Body of pancreas (tissue), 4 donors: ENCODE results near the gene IL1A.

Experiments
- POLR2A ChIP-seq, 3 donors: fragments of 450-650 bp; IDR thresholded peaks; one replicate each; pipeline ENCODE4 v1.6.1; 2016; ENCODE audit warnings: antibody characterized with exemption in 3 of 3, mild to moderate bottlenecking in 2 of 3
- TF ChIP-seq, protein P1 (sequence below), 7 experiments: fragments of 450-650 bp in 4 of 7; fragments of 200-600 bp in 3 of 7; sonication (generic) in 3 of 7; IDR thresholded peaks; one replicate each; pipeline ENCODE4 v1.5.1; 2016 to 2019; ENCODE audit warnings: antibody characterized with exemption in 7 of 7

DNA sequence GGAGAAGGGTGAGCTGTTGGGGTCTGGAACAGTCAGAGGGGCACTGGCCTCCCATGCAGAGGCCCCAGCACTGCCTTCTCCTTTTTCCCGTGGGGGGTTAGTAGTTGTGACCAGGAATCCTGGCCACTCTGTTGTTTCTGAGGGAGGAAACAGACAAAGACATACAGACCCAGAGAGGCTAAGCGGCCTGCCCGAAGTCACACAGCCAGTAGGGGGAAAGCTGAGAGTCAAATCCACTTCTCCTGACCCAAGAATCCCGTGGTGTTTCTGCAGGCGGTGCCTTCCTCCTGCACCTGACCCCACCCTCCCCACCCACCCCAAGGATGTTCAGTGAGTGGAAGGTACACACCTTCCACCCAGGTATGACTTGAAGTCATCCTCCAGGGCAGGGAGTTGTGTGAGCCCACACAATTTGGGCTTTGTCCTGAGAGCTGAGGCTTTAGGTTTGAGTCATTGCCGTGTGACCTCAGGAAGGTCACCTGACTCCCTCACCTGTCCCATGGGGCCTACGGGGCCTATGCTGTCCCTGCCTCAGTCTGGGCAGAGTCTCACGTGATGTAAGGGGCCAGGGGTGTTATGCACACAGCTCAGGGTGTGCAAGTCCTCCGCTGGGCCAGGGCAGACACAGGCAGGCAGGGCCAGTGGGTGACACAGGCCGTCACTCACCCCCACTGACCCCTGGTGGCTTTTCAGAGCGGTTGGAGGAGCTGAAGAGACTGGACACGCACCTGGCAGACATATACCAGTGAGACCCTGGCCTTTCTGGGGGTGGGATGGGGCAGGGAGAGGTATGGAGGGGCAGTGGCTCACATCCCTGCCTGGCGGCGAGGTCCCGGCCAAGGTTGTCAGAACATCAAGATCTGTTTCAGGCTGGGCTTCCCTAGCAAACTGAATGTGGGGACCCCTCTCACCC is 58.5 kb downstream of the IL1A start:
- TF ChIP-seq POLR2A (IDR thresholded peaks at IDR 0.05) = no peak
- TF ChIP-seq, protein P1, sequence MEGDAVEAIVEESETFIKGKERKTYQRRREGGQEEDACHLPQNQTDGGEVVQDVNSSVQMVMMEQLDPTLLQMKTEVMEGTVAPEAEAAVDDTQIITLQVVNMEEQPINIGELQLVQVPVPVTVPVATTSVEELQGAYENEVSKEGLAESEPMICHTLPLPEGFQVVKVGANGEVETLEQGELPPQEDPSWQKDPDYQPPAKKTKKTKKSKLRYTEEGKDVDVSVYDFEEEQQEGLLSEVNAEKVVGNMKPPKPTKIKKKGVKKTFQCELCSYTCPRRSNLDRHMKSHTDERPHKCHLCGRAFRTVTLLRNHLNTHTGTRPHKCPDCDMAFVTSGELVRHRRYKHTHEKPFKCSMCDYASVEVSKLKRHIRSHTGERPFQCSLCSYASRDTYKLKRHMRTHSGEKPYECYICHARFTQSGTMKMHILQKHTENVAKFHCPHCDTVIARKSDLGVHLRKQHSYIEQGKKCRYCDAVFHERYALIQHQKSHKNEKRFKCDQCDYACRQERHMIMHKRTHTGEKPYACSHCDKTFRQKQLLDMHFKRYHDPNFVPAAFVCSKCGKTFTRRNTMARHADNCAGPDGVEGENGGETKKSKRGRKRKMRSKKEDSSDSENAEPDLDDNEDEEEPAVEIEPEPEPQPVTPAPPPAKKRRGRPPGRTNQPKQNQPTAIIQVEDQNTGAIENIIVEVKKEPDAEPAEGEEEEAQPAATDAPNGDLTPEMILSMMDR (IDR thresholded peaks at IDR 0.05) = no peak
